Neural cell (in vitro differentiated cells): ENCODE measurements around the gene ZDHHC17.
A peak's percentile ranks its signal among the peaks of the same experiment; 100 is the strongest.

Experiments used
- EP300 ChIP-seq: fragments of 450-650 bp; conservative IDR thresholded peaks from 2 replicates; pipeline ENCODE4 v1.6.1; 2014; ENCODE audit warnings: antibody characterized with exemption, mild to moderate bottlenecking, moderate library complexity; ENCODE audit not compliant: poor library complexity, severe bottlenecking
- EZH2 ChIP-seq: fragments of 200-600, 300-800 bp; shearing (Covaris generic), sonication (generic); IDR thresholded peaks from 2 replicates; pipeline ENCODE4 v1.6.1; 2014; ENCODE audit warnings: antibody characterized with exemption, low read length, borderline replicate concordance, mild to moderate bottlenecking; ENCODE audit not compliant: insufficient read depth, poor library complexity, severe bottlenecking
- TF ChIP-seq, protein P1 (sequence below): fragments of 450-650 bp; IDR thresholded peaks from 2 replicates; pipeline ENCODE4 v1.5.1; 2014; ENCODE audit warnings: antibody characterized with exemption, mild to moderate bottlenecking, moderate library complexity; ENCODE audit not compliant: poor library complexity, severe bottlenecking

DNA sequence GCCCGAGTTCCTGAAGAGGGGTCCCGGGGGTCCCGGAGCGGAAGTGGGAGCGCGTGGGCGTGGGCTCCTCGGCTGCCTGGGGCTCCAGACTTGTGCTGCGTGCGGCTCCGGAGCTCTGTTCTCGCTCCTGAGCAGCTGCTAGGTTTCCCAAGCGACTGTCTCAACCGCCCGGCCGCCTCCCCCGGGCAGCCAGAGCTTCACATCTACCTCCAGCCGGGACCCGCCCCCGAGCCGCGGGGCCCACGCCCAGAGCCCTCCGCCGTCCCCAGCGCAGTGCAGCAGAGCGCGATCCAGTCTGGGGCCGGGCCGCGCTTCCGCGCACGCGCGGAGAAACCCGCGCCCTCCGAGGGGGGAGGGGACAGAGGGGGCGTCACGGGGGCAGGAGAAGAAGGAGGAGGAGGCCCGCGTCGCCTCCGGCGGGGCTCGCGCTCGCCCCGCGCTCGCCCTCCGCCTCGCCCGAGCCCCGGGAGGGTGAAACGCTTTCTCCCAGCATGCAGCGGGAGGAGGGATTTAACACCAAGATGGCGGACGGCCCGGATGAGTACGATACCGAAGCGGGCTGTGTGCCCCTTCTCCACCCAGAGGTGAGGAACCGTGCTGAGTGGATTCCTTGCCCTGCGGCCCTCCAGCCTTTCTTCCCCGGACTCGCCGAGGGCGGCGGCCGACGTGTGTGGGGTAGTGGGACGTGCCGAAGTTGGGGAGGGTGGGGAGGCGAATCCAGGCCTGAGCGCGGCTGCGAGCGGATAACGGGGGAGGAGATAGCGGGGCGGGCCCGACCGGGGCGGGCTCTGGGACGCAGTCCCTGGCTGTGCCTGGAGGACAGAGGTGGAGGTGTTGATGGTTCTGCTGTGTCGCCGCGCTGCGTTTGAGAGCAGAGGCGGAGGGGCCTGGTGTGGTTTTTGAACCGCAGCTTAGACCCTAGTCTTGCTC lies at the start of gene ZDHHC17:
- TF ChIP-seq, protein P1, sequence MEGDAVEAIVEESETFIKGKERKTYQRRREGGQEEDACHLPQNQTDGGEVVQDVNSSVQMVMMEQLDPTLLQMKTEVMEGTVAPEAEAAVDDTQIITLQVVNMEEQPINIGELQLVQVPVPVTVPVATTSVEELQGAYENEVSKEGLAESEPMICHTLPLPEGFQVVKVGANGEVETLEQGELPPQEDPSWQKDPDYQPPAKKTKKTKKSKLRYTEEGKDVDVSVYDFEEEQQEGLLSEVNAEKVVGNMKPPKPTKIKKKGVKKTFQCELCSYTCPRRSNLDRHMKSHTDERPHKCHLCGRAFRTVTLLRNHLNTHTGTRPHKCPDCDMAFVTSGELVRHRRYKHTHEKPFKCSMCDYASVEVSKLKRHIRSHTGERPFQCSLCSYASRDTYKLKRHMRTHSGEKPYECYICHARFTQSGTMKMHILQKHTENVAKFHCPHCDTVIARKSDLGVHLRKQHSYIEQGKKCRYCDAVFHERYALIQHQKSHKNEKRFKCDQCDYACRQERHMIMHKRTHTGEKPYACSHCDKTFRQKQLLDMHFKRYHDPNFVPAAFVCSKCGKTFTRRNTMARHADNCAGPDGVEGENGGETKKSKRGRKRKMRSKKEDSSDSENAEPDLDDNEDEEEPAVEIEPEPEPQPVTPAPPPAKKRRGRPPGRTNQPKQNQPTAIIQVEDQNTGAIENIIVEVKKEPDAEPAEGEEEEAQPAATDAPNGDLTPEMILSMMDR, result no peak
- peak; percentile 46 for TF ChIP-seq EP300
- TF ChIP-seq EZH2, result no peak
